LNCaP clone FGC (cell line): ENCODE results near the gene BTBD9.

Experiments used
- DNase-seq: peaks from one replicate; pipeline ENCODE4 v3.0.0-alpha.2; 2011; ENCODE audit warnings: low read depth
- H3K4me3 ChIP-seq: 2 replicates; pipeline ENCODE4 v1.5.1; 2011; ENCODE audit warnings: mild to moderate bottlenecking, low read depth, low read length, control low read depth
- CTCF ChIP-seq: IDR thresholded peaks from 2 replicates; pipeline ENCODE4 v1.5.1; 2012; ENCODE audit warnings: mild to moderate bottlenecking; ENCODE audit not compliant: control insufficient read depth, insufficient read depth; ENCODE audit errors: extremely low read depth

Gene BTBD9

GRCh38 chr6:38262026-38262425, 377.7 kb downstream of the BTBD9 start:
- H3K4me3 ChIP-seq, result no peak overlapping the region
- DNase-seq, result peak; percentile 81
- TF ChIP-seq CTCF, result no peak

- no peak overlapping the region for H3K4me3 ChIP-seq
- TF ChIP-seq CTCF, result no peak
- DNase-seq, result no peak
These were observed 378.1 kb downstream of the BTBD9 start for GRCh38 chr6:38261626-38262025.

GRCh38 chr6:38259736-38260135, 380.0 kb downstream of the BTBD9 start:
- no peak overlapping the region for H3K4me3 ChIP-seq
- no peak for DNase-seq
- TF ChIP-seq CTCF, result no peak

GRCh38 chr6:38248500-38249234, 391.1 kb downstream of the BTBD9 start:
- no peak for DNase-seq
- no peak for TF ChIP-seq CTCF
- no peak overlapping the region for H3K4me3 ChIP-seq

GRCh38 chr6:38245295-38245694, 394.4 kb downstream of the BTBD9 start:
- no peak for TF ChIP-seq CTCF
- H3K4me3 ChIP-seq, result no peak overlapping the region
- no peak for DNase-seq

GRCh38 chr6:38244869-38245268, 394.9 kb downstream of the BTBD9 start:
- TF ChIP-seq CTCF, result no peak
- no peak overlapping the region for H3K4me3 ChIP-seq
- no peak for DNase-seq
